GM12872 (cell line): ENCODE results near the gene NAV2.
A peak's percentile ranks its signal among the peaks of the same experiment; 100 is the strongest.

ENCODE experiments used
- CTCF ChIP-seq: IDR thresholded peaks from 3 replicates; pipeline ENCODE4 v1.5.1; 2011; ENCODE audit warnings: low read depth, mild to moderate bottlenecking, low read length, moderate library complexity; ENCODE audit not compliant: insufficient read depth

NAV2 gene

GRCh38 chr11:19951558-19952115 is 239.0 kb downstream of the NAV2 start:
- TF ChIP-seq CTCF: peak; percentile 58

GRCh38 chr11:19952116-19952605 is 239.5 kb downstream of the NAV2 start:
- TF ChIP-seq CTCF: no peak

- TF ChIP-seq CTCF: no peak
Measured at GRCh38 chr11:19952911-19953310, 240.3 kb downstream of the NAV2 start.

- no peak for TF ChIP-seq CTCF
Measured at GRCh38 chr11:19953336-19953735, 240.7 kb downstream of the NAV2 start.

- TF ChIP-seq CTCF: peak; percentile 27; the same call in 2 of the 3 replicates
Measured at GRCh38 chr11:19953909-19954308, 241.3 kb downstream of the NAV2 start.

GRCh38 chr11:19954899-19955298 is 242.3 kb downstream of the NAV2 start:
- no peak for TF ChIP-seq CTCF

GRCh38 chr11:19955660-19956059 is 243.0 kb downstream of the NAV2 start:
- TF ChIP-seq CTCF: no peak
